ENCODE data around the gene TFEB.
"Not testable (repeated sequence)": the region's sequence is repeated elsewhere in the genome, so short reads cannot be mapped to it uniquely, and the experiment has no call there.

TFEB gene

GRCh38 chr6:41767112-41767833 lies 31.9 kb upstream of the TFEB start:
- DNase-seq, result peak; percentile 76
- Histone ChIP-seq H3K18ac (ENCODE audit: low read length) (no peak overlapping the region), H3K27ac (ENCODE audit: low read depth, low read length) (no peak overlapping the region), H3K56ac (ENCODE audit: low read length) (no peak overlapping the region), H2BK120ac (ENCODE audit: low read depth, low read length) (no peak overlapping the region), H2AK5ac (ENCODE audit: low read length) (no peak overlapping the region), H3K36me3 (ENCODE audit: control insufficient read depth, insufficient read depth, low read length) (no peaks in the 10 kb centered on the region), H3K4me1 (ENCODE audit: control insufficient read depth, low read depth, low read length) (no peaks in the 10 kb centered on the region), H4K8ac (ENCODE audit: low read depth, low read length) (no peak overlapping the region), H3K4ac (ENCODE audit: low read depth, low read length) (no peak overlapping the region), H2BK15ac (replicated peaks; ENCODE audit: low read depth) (no peak overlapping the region), H3K4me2 (ENCODE audit: low read length) (no peak overlapping the region), H4K5ac (ENCODE audit: low read length) (no peak overlapping the region), H3K9ac (ENCODE audit: low read length) (no peak overlapping the region), H3K23ac (ENCODE audit: low read length) (no peak overlapping the region), H3K79me1 (ENCODE audit: low read length) (no peaks in the 10 kb centered on the region), H3K79me2 (ENCODE audit: control insufficient read depth, insufficient read depth, low read length) (no peaks in the 10 kb centered on the region), H2BK5ac (ENCODE audit: low read length) (no peak overlapping the region), H3K4me3 (ENCODE audit: low read length) (no peak overlapping the region), H3K27me3 (ENCODE audit: insufficient read depth, low read length, poor library complexity) (no peaks in the 10 kb centered on the region)
- WGBS (ENCODE audit: extremely low coverage, insufficient coverage, low lambda C conversion rate), result no CpG with 5 or more reads among the region's 12 CpGs

- H4K5ac ChIP-seq (ENCODE audit: low read length); H3K4me2 ChIP-seq (ENCODE audit: low read length); H3K23ac ChIP-seq (ENCODE audit: low read length); H2AK5ac ChIP-seq (ENCODE audit: low read length); H4K8ac ChIP-seq (ENCODE audit: low read depth, low read length); H3K4me1 ChIP-seq (ENCODE audit: control insufficient read depth, low read depth, low read length); H2BK15ac ChIP-seq (replicated peaks; ENCODE audit: low read depth); H3K56ac ChIP-seq (ENCODE audit: low read length); H3K79me1 ChIP-seq (ENCODE audit: low read length); DNase-seq; H3K9ac ChIP-seq (ENCODE audit: low read length); H3K36me3 ChIP-seq (ENCODE audit: control insufficient read depth, insufficient read depth, low read length); H2BK5ac ChIP-seq (ENCODE audit: low read length); H3K27me3 ChIP-seq (ENCODE audit: insufficient read depth, low read length, poor library complexity); H3K4me3 ChIP-seq (ENCODE audit: low read length); H2BK120ac ChIP-seq (ENCODE audit: low read depth, low read length); H3K79me2 ChIP-seq (ENCODE audit: control insufficient read depth, insufficient read depth, low read length); H3K18ac ChIP-seq (ENCODE audit: low read length); H3K4ac ChIP-seq (ENCODE audit: low read depth, low read length); H3K27ac ChIP-seq (ENCODE audit: low read depth, low read length): not testable (repeated sequence)
- whole genome bisulfite sequencing (ENCODE audit: extremely low coverage, insufficient coverage, low lambda C conversion rate), result no CpG with 5 or more reads among the region's 4 CpGs
These were observed 30.7 kb upstream of the TFEB start for GRCh38 chr6:41766043-41766664.

- H4K8ac ChIP-seq (ENCODE audit: low read depth, low read length), result no peak overlapping the region
- no CpG with 5 or more reads among the region's 2 CpGs for WGBS (ENCODE audit: extremely low coverage, insufficient coverage, low lambda C conversion rate)
These were observed 28.1 kb upstream of the TFEB start for GRCh38 chr6:41763470-41763869.

GRCh38 chr6:41759905-41760579 lies 24.6 kb upstream of the TFEB start:
- Histone ChIP-seq H2BK15ac (replicated peaks; ENCODE audit: low read depth) (no peak overlapping the region), H3K79me1 (ENCODE audit: low read length) (no peaks in the 10 kb centered on the region), H3K23ac (ENCODE audit: low read length) (no peak overlapping the region), H4K5ac (ENCODE audit: low read length) (no peak overlapping the region), H3K18ac (ENCODE audit: low read length) (no peak overlapping the region), H2BK5ac (ENCODE audit: low read length) (no peak overlapping the region), H3K79me2 (ENCODE audit: control insufficient read depth, insufficient read depth, low read length) (no peaks in the 10 kb centered on the region), H3K4me1 (ENCODE audit: control insufficient read depth, low read depth, low read length) (no peaks in the 10 kb centered on the region), H3K4ac (ENCODE audit: low read depth, low read length) (no peak overlapping the region), H3K4me3 (ENCODE audit: low read length) (no peak overlapping the region), H3K9ac (ENCODE audit: low read length) (no peak overlapping the region), H3K4me2 (ENCODE audit: low read length) (no peak overlapping the region), H3K27me3 (ENCODE audit: insufficient read depth, low read length, poor library complexity) (no peaks in the 10 kb centered on the region), H3K36me3 (ENCODE audit: control insufficient read depth, insufficient read depth, low read length) (no peaks in the 10 kb centered on the region), H2BK120ac (ENCODE audit: low read depth, low read length) (no peak overlapping the region), H3K27ac (ENCODE audit: low read depth, low read length) (no peak overlapping the region), H3K56ac (ENCODE audit: low read length) (no peak overlapping the region), H4K8ac (ENCODE audit: low read depth, low read length) (no peak overlapping the region), H2AK5ac (ENCODE audit: low read length) (no peak overlapping the region)
- DNase-seq, result no peak
- no CpG with 5 or more reads among the region's 2 CpGs for WGBS (ENCODE audit: extremely low coverage, insufficient coverage, low lambda C conversion rate)

More at GRCh38 chr6:41763470-41763869, 28.1 kb upstream of the TFEB start:
- Histone ChIP-seq H2AK5ac (ENCODE audit: low read length) (no peak overlapping the region), H2BK120ac (ENCODE audit: low read depth, low read length) (no peak overlapping the region), H4K5ac (ENCODE audit: low read length) (no peak overlapping the region), H2BK5ac (ENCODE audit: low read length) (no peak overlapping the region), H3K4me3 (ENCODE audit: low read length) (no peak overlapping the region), H3K4me2 (ENCODE audit: low read length) (no peak overlapping the region), H3K36me3 (ENCODE audit: control insufficient read depth, insufficient read depth, low read length) (no peaks in the 10 kb centered on the region), H3K56ac (ENCODE audit: low read length) (no peak overlapping the region), H2BK15ac (replicated peaks; ENCODE audit: low read depth) (no peak overlapping the region), H3K9ac (ENCODE audit: low read length) (no peak overlapping the region), H3K23ac (ENCODE audit: low read length) (no peak overlapping the region), H3K4ac (ENCODE audit: low read depth, low read length) (no peak overlapping the region), H3K4me1 (ENCODE audit: control insufficient read depth, low read depth, low read length) (no peaks in the 10 kb centered on the region), H3K79me2 (ENCODE audit: control insufficient read depth, insufficient read depth, low read length) (no peaks in the 10 kb centered on the region), H3K18ac (ENCODE audit: low read length) (no peak overlapping the region), H3K27ac (ENCODE audit: low read depth, low read length) (no peak overlapping the region), H3K27me3 (ENCODE audit: insufficient read depth, low read length, poor library complexity) (no peaks in the 10 kb centered on the region), H3K79me1 (ENCODE audit: low read length) (no peaks in the 10 kb centered on the region)
- DNase-seq, result no peak

- Histone ChIP-seq H3K56ac (ENCODE audit: low read length) (no peak overlapping the region), H3K9ac (ENCODE audit: low read length) (no peak overlapping the region), H3K27me3 (ENCODE audit: insufficient read depth, low read length, poor library complexity) (no peaks in the 10 kb centered on the region), H3K4ac (ENCODE audit: low read depth, low read length) (no peak overlapping the region), H3K4me3 (ENCODE audit: low read length) (no peak overlapping the region), H3K23ac (ENCODE audit: low read length) (no peak overlapping the region), H2AK5ac (ENCODE audit: low read length) (no peak overlapping the region), H3K4me1 (ENCODE audit: control insufficient read depth, low read depth, low read length) (no peaks in the 10 kb centered on the region), H3K79me1 (ENCODE audit: low read length) (no peaks in the 10 kb centered on the region), H4K8ac (ENCODE audit: low read depth, low read length) (no peak overlapping the region), H3K36me3 (ENCODE audit: control insufficient read depth, insufficient read depth, low read length) (no peaks in the 10 kb centered on the region), H2BK120ac (ENCODE audit: low read depth, low read length) (no peak overlapping the region), H3K79me2 (ENCODE audit: control insufficient read depth, insufficient read depth, low read length) (no peaks in the 10 kb centered on the region), H3K4me2 (ENCODE audit: low read length) (no peak overlapping the region), H3K27ac (ENCODE audit: low read depth, low read length) (no peak overlapping the region), H3K18ac (ENCODE audit: low read length) (no peak overlapping the region), H2BK15ac (replicated peaks; ENCODE audit: low read depth) (no peak overlapping the region), H4K5ac (ENCODE audit: low read length) (no peak overlapping the region), H2BK5ac (ENCODE audit: low read length) (no peak overlapping the region)
- WGBS (ENCODE audit: extremely low coverage, insufficient coverage, low lambda C conversion rate), result no CpG with 5 or more reads among the region's 13 CpGs
- DNase-seq, result no peak
These were observed 23.9 kb upstream of the TFEB start for GRCh38 chr6:41759106-41759904.

All from mesendoderm (in vitro differentiated cells).